Measurements from ENCODE around the gene AK8.

DNA sequence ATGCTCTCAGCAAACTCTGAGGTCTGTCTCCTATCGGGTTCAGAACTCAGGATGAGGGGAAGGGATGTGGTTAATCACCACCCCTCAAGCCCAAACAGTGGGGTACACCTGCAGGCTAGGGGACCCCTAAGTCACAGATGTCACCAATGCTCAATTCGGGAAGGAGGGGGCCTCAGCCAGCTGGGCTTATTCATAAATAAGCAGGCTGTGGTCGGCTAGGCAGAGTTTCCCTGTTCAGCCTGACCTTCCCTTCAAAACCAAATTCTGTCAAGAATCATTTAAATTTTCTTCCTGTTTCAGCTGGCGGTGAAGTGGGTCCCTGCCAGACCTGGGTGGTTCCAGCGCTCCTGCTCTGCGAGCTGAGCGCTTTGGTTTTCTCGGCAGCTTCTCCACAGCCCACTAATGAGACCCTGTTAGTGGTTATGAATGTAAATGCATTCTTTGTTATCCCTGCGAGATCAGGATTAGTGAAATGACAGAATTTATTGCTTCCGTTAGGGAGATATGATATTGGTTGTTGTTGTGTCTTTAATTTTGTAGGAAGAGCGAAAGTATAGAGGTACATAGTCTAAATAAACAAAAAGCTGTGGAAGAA, 68.3 kb downstream of the AK8 start:
- TF ChIP-seq POLR2AphosphoS5 (IDR thresholded peaks at IDR 0.05) (no peak), POLR2A (IDR thresholded peaks at IDR 0.05) (no peak)
- TF ChIP-seq, protein P1, sequence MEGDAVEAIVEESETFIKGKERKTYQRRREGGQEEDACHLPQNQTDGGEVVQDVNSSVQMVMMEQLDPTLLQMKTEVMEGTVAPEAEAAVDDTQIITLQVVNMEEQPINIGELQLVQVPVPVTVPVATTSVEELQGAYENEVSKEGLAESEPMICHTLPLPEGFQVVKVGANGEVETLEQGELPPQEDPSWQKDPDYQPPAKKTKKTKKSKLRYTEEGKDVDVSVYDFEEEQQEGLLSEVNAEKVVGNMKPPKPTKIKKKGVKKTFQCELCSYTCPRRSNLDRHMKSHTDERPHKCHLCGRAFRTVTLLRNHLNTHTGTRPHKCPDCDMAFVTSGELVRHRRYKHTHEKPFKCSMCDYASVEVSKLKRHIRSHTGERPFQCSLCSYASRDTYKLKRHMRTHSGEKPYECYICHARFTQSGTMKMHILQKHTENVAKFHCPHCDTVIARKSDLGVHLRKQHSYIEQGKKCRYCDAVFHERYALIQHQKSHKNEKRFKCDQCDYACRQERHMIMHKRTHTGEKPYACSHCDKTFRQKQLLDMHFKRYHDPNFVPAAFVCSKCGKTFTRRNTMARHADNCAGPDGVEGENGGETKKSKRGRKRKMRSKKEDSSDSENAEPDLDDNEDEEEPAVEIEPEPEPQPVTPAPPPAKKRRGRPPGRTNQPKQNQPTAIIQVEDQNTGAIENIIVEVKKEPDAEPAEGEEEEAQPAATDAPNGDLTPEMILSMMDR (IDR thresholded peaks at IDR 0.05), result no peak

Data from stomach (tissue), 4 donors.